HG02763 (cell line): ENCODE measurements around the gene CCDC8.

Experiments
- ATAC-seq: cut with Tn5 transposase; IDR thresholded peaks from one replicate; pipeline ENCODE4 v1.9.1; 2021; ENCODE audit warnings: mild to moderate bottlenecking, moderate library complexity; ENCODE audit not compliant: unreplicated experiment

CCDC8 gene

GRCh38 chr19:46361915-46362314 is 51.4 kb downstream of the CCDC8 start:
- no peak for ATAC-seq
